GM18508 (cell line): ENCODE data around the gene CHD9.

Experiments
- ATAC-seq: cut with Tn5 transposase; IDR thresholded peaks from one replicate; pipeline ENCODE4 v1.9.1; 2021; ENCODE audit warnings: moderate number of reproducible peaks; ENCODE audit not compliant: insufficient read depth, unreplicated experiment

CHD9 gene

DNA sequence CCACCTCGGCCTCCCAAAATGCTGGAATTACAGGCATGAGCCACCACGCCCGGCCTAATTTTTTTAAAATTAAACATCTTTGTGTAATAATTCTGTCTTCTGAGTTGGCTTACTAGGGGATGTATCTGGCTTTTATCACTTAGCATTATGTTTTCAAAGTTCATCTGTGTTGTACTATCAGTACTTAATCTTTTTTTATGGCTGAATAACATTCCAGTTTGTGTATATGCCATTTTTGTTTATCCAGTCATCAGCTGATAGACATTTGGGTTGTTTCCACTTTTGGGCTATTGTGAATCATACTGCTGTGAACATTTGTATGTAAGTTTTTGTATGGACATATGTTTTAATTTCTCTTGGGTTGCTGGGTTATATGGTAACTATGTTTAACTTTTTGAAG is 69.0 kb downstream of the CHD9 start:
- ATAC-seq: no peak

DNA sequence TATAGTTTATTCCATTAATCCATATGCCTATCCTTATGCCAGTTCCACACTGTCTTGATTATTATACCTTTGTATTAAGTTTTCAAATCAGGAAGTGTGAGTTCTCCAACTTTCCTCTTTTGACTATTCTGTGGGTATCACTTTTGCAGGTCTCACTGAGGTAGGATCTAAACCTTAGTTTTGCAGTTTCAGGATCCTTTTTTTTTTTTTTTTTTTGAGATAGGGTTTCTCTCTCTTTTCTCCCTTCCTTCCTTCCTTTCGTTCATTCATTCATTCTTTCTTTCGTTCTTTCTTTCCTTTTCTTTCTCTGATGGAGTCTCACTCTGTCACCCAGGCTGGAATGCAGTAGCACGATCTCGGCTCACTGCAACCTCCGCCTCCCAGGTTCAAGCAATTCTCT is 71.6 kb downstream of the CHD9 start:
- ATAC-seq: no peak

DNA sequence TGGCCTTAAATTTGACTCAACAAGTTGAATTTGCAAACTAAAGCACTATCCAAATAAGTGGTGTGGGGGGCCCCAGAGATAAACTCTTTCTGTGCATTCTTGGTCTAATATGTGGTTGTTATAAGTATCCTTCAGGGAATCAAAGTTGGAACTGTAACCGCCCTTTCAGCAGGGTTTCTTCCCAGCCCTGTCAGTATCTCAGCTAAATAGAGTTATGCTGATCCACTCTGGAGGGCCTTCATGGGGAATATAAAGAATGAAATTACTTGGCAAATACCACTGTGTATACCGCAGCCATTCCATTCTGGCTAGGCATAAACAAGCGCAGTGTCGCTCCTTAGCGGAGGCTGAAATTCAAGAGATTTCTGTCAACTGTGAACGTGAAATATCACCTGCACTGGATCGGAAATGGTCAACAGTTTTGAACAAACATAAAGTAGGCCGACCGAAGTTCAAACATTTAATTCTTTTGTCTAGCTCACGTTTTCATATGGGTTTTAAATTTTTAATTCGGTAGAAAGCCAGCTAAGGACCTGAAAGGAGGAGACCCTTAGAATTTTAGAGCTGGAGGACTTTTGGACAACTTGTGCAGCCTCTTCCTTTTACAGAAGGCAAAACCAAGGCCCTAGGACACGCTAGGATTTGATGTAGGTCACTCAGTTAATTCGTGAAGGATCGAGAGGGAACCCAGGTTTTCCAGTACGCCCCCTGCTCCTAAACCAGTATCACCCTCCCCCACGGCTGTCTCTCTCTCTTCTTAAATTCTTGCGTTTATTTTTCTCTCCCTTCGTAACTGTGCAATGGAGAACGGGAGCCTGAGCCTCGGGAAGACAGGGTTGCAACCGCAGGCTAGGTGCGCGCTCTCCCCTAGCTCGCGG is 74.7 kb downstream of the CHD9 start:
- no peak for ATAC-seq

DNA sequence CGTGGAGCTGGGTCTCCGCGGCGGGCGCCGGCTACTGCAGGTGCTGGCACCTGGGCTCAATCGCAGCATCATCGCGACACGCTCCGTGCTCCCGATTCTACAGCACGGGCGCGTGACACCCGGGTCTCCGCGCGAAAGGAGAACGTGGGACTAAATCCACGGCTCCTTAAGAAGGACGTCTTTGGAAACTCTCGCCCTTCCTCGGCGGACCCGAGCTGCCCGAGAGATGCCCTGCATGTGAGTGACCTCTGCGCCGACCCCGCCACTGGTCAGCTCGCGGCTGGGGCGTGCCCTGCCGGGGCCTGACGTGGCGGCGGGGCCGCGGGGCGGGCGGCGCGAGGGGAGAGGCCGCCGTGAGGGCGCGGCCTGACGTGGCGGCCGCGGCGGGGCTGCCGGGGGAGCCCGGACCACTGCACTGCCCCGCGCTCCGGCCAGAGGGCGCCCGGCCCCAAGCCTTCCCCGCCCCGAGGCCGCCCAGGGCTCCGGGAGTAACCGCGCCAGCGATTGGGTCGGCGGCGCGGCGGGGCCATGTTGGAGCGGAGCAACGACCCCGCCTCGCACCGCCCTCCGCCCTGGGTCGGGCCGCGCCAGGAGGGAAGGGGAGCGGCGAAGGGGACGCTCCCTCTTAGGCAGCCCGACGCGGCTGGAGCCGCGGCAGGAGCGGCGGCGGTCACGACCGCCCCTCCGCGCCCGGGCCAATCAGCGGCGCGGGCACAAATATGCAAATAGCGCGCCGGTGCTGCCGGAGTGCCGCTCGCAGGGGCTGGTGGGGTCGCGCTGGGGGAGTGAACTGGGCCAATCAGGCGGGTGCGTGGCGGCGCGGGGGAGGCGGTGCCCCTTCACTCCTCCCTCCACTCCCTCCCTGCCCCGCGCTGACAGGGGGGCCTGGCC is 75.6 kb downstream of the CHD9 start:
- peak; percentile 63 for ATAC-seq

GRCh38 chr16:53131050-53131362 is 76.2 kb downstream of the CHD9 start:
- no peak for ATAC-seq

- no peak for ATAC-seq
Measured at GRCh38 chr16:53131363-53132071, 76.7 kb downstream of the CHD9 start.

DNA sequence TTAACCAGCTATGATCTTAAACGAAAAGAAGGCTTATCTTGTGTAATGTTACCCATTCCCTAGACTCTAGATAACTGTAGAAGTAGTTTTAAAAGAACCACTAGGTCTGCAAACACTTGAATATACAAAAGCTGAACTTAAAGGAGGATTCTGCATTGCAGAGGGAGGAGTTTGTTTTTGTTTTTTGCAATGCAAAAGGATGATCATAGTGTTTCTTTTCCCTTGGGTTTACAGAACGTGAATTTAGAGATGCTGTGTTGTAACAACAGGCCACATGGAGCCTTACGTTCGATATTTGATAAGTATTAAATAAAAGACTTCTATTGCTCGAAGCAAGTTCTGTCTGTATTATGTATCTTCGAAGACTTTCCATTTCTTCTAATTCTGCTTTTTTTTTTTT is 77.6 kb downstream of the CHD9 start:
- ATAC-seq: no peak

GRCh38 chr16:53135329-53135728 is 80.5 kb downstream of the CHD9 start:
- ATAC-seq: no peak

DNA sequence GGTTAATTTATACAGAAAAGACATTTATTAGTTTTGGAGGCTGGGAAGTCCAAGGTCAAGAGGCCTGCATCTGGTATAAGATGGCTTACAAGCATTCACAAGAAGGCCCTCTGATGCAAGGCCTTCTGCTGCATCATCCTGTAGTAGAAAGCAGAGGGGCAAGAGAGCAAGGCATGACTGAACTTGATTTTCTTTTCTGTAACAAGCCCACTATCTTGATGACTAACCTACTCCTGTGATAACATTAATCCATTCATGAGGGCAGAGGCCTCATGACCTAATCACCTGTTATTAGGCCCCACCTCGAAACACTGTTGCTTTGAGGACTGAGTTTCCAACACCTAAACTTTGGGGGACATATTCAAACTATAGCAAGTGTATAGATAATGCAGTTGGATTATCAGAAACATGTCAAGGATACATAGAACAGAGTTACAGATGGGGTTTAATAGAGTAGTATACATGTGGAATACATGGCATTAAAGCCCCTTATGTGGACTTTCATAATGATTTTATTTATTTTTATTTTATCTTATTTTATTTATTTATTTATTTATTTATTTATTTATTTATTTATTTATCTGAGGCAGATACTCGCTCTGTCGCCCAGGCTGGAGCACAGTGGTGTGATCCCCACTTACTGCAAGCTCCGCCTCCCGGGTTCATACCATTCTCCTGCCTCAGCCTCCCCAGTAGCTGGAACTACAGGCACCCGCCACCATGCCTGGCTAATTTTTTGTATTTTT is 88.2 kb downstream of the CHD9 start:
- no peak for ATAC-seq

GRCh38 chr16:53147500-53148065 is 92.8 kb downstream of the CHD9 start:
- ATAC-seq: no peak

DNA sequence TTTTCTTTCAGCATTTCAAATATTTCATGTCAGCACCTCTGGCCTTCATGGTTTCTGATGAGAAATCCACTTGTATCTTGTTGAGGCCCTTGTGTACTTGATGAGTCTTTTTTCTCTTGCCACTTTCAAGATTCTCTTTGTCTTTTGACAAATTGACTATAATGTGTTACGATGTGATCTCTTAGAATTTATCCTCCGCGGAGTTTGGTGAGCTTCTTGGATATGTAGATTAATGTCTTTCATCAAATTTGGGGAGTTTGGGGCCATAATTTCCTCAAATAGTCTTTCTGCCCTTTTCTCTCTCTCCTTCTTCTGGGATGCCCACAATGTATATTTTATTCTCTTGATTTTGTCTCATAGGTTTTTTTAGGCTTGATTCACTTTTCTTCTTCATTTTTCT is 96.0 kb downstream of the CHD9 start:
- no peak for ATAC-seq

DNA sequence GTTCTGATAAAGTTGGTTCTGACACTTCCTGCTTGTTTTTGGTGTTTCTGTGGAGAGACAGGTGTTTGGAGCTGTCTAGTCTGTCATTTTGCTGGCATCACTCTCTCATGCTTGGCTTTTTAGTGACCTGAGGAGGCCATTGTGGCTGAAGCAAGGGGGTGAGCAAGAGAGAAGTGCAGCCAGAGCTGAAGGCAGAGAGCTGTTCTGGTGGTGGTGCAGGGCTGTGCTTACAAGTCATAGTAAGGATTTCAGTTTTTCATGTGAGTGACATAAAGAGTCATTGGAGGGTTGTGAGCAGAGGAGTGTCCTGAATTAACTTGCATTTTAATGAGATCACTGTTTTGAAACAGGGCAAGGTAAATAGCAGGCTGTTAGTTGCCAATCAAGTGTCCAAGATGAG is 97.5 kb downstream of the CHD9 start:
- no peak for ATAC-seq

- no peak for ATAC-seq
Measured at GRCh38 chr16:53153130-53153529, 98.3 kb downstream of the CHD9 start.

- ATAC-seq: no peak
Measured at GRCh38 chr16:53154513-53154912, 99.7 kb downstream of the CHD9 start.

- no peak for ATAC-seq
Measured at GRCh38 chr16:53156516-53156915, 101.7 kb downstream of the CHD9 start.

DNA sequence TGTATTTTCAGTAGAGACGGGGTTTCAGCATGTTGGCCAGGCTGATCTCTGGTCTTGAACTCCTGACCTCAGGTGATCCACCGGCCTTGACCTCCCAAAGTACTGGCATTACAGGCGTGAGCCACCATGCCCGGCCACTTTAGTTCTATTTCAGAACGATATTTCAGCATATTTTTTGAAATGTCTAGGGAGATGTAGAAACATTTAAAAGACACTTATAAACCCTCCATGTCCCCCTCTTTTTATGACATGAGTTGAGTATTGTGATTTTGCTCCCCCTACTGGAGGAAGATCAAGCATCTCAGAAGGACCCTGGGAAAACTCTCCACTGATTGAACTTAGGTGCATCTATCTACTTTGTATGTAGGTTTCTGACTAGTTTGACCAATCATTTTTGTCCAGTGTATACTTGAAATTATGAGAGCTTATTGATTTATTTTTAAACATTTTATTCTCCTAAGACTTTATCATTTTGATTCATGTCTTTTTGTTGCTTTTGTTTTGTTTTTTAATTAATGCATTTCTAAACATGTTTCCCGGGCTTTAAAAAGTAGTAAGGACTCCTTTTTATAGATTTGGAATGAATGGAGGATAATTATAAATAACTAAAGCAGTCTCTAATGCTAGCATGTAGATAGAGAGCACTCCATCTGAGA is 105.1 kb downstream of the CHD9 start:
- ATAC-seq: no peak

- no peak for ATAC-seq
Measured at GRCh38 chr16:53166099-53166498, 111.3 kb downstream of the CHD9 start.

- ATAC-seq: no peak
Measured at GRCh38 chr16:53168744-53169143, 114.0 kb downstream of the CHD9 start.

- ATAC-seq: no peak
Measured at GRCh38 chr16:53172517-53172916, 117.7 kb downstream of the CHD9 start.
